Measurements from ENCODE around the gene HDGFL2.

HDGFL2 gene

DNA sequence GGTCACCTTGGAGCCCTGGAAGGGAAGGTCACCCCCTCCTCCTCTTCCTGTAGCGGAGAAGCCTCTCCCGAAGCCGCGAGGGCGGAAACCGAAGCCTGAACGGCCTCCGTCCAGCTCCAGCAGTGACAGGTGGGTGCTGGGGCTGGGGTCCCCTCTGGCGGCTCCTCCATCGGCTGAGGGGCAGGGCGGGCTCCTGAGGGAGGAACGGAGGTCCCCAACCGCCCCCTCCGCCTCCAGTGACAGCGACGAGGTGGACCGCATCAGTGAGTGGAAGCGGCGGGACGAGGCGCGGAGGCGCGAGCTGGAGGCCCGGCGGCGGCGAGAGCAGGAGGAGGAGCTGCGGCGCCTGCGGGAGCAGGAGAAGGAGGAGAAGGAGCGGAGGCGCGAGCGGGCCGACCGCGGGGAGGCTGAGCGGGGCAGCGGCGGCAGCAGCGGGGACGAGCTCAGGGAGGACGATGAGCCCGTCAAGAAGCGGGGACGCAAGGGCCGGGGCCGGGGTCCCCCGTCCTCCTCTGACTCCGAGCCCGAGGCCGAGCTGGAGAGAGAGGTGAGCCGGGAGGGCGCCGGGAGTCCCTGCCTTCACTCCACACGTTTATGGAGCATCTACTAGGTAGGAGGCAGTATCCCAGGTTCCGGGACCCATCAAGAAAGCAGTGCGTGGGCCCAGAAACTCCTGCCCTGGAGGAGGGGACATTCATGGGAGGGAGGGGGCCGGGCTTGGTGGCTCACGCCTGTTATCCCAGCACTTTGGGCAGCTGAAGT, 22.0 kb downstream of the HDGFL2 start:
- no peak for DNase-seq (ENCODE audit: low read depth)
- TF ChIP-seq, protein P1, sequence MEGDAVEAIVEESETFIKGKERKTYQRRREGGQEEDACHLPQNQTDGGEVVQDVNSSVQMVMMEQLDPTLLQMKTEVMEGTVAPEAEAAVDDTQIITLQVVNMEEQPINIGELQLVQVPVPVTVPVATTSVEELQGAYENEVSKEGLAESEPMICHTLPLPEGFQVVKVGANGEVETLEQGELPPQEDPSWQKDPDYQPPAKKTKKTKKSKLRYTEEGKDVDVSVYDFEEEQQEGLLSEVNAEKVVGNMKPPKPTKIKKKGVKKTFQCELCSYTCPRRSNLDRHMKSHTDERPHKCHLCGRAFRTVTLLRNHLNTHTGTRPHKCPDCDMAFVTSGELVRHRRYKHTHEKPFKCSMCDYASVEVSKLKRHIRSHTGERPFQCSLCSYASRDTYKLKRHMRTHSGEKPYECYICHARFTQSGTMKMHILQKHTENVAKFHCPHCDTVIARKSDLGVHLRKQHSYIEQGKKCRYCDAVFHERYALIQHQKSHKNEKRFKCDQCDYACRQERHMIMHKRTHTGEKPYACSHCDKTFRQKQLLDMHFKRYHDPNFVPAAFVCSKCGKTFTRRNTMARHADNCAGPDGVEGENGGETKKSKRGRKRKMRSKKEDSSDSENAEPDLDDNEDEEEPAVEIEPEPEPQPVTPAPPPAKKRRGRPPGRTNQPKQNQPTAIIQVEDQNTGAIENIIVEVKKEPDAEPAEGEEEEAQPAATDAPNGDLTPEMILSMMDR (conservative IDR thresholded peaks at IDR 0.05; ENCODE audit: low read depth, low read length) = no peak
- no peak overlapping the region for H3K4me3 ChIP-seq (ENCODE audit: low read depth, low read length)

DNA sequence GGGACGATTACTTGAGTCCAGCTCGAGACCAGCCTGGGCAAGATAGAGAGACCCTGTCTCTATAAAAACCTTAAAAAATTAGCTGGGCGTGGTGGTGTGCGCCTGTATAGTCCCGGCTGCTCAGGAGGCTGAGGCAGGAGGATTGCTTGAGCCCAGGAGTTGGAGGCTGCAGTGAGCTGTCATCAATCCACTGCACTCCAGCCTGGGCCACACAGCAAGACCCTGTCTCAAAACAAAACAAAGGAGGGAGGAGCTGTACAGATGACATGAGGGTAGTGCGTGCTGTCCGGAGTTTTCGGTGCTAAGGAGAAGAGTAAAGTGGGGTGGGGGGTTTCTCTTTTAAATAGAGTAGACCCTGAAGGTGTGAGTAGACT, 22.6 kb downstream of the HDGFL2 start:
- TF ChIP-seq, protein P1 (conservative IDR thresholded peaks at IDR 0.05; ENCODE audit: low read depth, low read length) = no peak
- DNase-seq (ENCODE audit: low read depth) = no peak
- H3K4me3 ChIP-seq (ENCODE audit: low read depth, low read length) = no peak overlapping the region

DNA sequence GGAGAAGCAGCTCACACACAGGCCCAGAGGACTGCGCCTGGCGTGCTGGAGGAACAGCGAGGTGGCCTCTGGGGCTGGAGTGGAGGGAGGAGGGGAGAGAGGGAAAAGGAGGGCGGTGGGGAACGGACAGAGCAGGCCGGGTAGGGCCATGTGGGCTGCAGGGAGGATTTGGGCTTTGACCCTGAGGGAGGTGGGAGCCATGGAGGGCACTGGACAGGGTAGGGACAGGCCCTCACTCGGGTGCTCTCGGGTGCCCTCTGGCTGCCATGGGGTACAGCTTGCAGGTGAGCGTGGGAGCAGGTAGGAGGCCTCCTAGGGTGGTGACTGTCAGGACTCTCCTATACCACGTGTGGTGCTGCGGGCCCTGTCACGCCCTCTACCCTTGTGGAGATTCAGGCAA, 23.4 kb downstream of the HDGFL2 start:
- TF ChIP-seq, protein P1 (conservative IDR thresholded peaks at IDR 0.05; ENCODE audit: low read depth, low read length) = peak; percentile 20
- H3K4me3 ChIP-seq (ENCODE audit: low read depth, low read length) = no peak overlapping the region
- no peak for DNase-seq (ENCODE audit: low read depth)

DNA sequence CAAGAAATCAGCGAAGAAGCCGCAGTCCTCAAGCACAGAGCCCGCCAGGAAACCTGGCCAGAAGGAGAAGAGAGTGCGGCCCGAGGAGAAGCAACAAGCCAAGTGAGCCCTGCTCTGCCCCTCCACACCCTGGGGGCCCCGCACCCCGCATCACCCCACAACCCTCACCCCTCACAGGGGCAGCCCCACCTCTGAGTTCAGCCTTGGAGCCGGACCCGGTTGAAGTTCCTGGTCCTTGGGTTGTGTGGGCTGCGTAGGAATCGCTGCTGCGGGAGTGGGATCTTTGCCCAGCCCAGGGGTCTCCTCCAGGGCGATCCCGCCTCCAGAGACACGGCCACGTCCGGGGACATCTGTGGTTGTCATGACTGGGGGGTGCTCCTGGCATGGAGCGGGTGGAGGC, 24.2 kb downstream of the HDGFL2 start:
- TF ChIP-seq, protein P1 (conservative IDR thresholded peaks at IDR 0.05; ENCODE audit: low read depth, low read length) = no peak
- no peak overlapping the region for H3K4me3 ChIP-seq (ENCODE audit: low read depth, low read length)
- DNase-seq (ENCODE audit: low read depth) = no peak

DNA sequence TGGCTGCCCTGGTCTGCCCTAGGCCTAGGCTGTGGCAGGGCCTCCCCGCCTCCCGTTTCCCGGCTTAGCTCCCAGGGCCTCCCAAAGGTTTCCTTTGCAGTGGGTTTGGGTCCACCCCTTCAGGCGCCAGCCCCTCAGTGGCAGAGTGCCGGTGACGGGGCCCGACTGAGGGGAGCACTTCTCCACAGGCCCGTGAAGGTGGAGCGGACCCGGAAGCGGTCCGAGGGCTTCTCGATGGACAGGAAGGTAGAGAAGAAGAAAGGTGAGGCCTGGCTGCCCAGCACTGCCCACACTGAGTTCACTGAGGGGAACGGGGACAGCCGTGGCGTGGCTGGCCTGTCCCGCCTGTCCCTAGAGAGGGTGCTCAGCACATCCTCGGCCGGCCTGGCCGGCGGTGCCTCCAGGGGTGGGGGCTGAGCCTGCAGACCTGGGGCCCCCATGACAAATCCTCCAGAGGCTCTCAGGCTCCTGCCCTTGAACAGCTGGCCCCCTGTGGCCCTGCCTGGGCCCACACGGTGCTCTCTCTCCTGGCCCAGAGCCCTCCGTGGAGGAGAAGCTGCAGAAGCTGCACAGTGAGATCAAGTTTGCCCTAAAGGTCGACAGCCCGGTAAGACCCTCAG, 25.8 kb downstream of the HDGFL2 start:
- H3K4me3 ChIP-seq (ENCODE audit: low read depth, low read length) = no peak overlapping the region
- TF ChIP-seq, protein P1 (conservative IDR thresholded peaks at IDR 0.05; ENCODE audit: low read depth, low read length) = no peak
- DNase-seq (ENCODE audit: low read depth) = no peak

DNA sequence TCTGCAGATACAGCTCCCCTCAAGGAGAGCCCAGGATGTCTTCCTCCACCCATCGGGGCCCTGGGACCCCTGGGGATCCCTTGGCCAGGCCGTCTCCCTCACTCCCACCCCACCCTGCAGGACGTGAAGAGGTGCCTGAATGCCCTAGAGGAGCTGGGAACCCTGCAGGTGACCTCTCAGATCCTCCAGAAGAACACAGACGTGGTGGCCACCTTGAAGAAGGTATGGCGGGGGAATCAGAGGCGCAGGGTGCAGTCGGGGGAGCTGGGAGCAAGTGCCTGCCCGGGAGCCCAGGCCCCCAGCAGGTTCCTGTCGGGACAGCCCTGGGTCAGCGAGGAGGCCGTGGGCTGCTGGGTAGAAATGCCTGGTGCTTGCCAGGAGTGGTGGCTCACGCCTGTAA, 26.6 kb downstream of the HDGFL2 start:
- TF ChIP-seq, protein P1 (conservative IDR thresholded peaks at IDR 0.05; ENCODE audit: low read depth, low read length) = no peak
- no peak overlapping the region for H3K4me3 ChIP-seq (ENCODE audit: low read depth, low read length)
- DNase-seq (ENCODE audit: low read depth) = no peak

DNA sequence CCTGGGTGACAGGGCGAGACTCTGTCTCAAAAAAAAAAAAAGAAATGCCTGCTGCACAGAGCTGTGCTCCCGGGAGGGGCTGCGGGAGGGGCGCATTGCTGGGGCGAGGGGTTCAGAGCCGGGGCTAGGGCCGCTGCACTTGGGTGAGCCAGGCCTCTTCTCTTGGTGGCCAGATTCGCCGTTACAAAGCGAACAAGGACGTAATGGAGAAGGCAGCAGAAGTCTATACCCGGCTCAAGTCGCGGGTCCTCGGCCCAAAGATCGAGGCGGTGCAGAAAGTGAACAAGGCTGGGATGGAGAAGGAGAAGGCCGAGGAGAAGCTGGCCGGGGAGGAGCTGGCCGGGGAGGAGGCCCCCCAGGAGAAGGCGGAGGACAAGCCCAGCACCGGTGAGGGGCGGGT, 27.2 kb downstream of the HDGFL2 start:
- TF ChIP-seq, protein P1 (conservative IDR thresholded peaks at IDR 0.05; ENCODE audit: low read depth, low read length) = no peak
- no peak for DNase-seq (ENCODE audit: low read depth)
- no peak overlapping the region for H3K4me3 ChIP-seq (ENCODE audit: low read depth, low read length)
